Left forelimb (tissue), 1 donor: ENCODE measurements around the gene SLC7A6OS.

Experiments used
- DNase-seq: peaks from one replicate; pipeline ENCODE4 v3.0.0-alpha.2; 2018; ENCODE audit warnings: low spot score

SLC7A6OS gene

GRCh38 chr16:68279726-68280558 is 30.8 kb downstream of the SLC7A6OS start:
- no peak for DNase-seq

- no peak for DNase-seq
These were observed 34.5 kb downstream of the SLC7A6OS start for GRCh38 chr16:68276223-68276622.

GRCh38 chr16:68275611-68276191 is 35.0 kb downstream of the SLC7A6OS start:
- DNase-seq: no peak

- no peak for DNase-seq
These were observed 36.3 kb downstream of the SLC7A6OS start for GRCh38 chr16:68274441-68274840.

GRCh38 chr16:68273896-68274295 is 36.9 kb downstream of the SLC7A6OS start:
- no peak for DNase-seq

- no peak for DNase-seq
These were observed 37.3 kb downstream of the SLC7A6OS start for GRCh38 chr16:68273459-68273858.

- no peak for DNase-seq
These were observed 38.1 kb downstream of the SLC7A6OS start for GRCh38 chr16:68272507-68273209.

GRCh38 chr16:68270353-68270752 is 40.4 kb downstream of the SLC7A6OS start:
- DNase-seq: no peak

- no peak for DNase-seq
These were observed 41.0 kb downstream of the SLC7A6OS start for GRCh38 chr16:68269793-68270192.

GRCh38 chr16:68267612-68268405 is 42.9 kb downstream of the SLC7A6OS start:
- no peak for DNase-seq

GRCh38 chr16:68265078-68265920 is 45.4 kb downstream of the SLC7A6OS start:
- no peak for DNase-seq

GRCh38 chr16:68264128-68265077 is 46.3 kb downstream of the SLC7A6OS start, which contains the start of gene SLC7A6:
SLC7A6 (plus strand) TSS chr16:68264526; CDS start chr16:68274727, 10,201 bp downstream.
- DNase-seq: peak; percentile 82

- DNase-seq: no peak
These were observed 47.1 kb downstream of the SLC7A6OS start for GRCh38 chr16:68263559-68264127.

GRCh38 chr16:68259007-68259825 is 51.5 kb downstream of the SLC7A6OS start:
- DNase-seq: no peak

- no peak for DNase-seq
These were observed 52.6 kb downstream of the SLC7A6OS start for GRCh38 chr16:68257906-68258800.

- DNase-seq: no peak
These were observed 53.4 kb downstream of the SLC7A6OS start for GRCh38 chr16:68257251-68257905.

- DNase-seq: no peak
These were observed 55.0 kb downstream of the SLC7A6OS start for GRCh38 chr16:68255712-68256111.
